A549 (cell line): ENCODE results near the gene NBPF1.

Experiments
- BHLHE40 ChIP-seq: IDR thresholded peaks from 2 replicates; pipeline ENCODE4 v1.6.1; 2012; ENCODE audit warnings: low read depth, low read length, inconsistent platforms
- CEBPB ChIP-seq, 2 experiments: fragments of >200 bp in 1 of 2; sonication (Bioruptor Twin) in 1 of 2; formaldehyde crosslinking in 1 of 2; IDR thresholded peaks; 2 replicates each; pipeline ENCODE4 v1.6.1; 2012 to 2016
- CHD2 ChIP-seq: fragments of 150-350 bp; IDR thresholded peaks from 2 replicates; pipeline ENCODE4 v1.6.1; 2014; ENCODE audit warnings: low read length; ENCODE audit not compliant: partially characterized antibody
- CTCF ChIP-seq: fragments of >200 bp; sonication (Bioruptor Twin); formaldehyde crosslinking; IDR thresholded peaks from 3 replicates; pipeline ENCODE4 v1.5.1; 2016
- EP300 ChIP-seq, 2 experiments: fragments of >200 bp; sonication (Bioruptor Twin); formaldehyde crosslinking; IDR thresholded peaks; 2 replicates in 1 of 2; 3 replicates in 1 of 2; pipeline ENCODE4 v1.6.1; 2016 to 2017
- HDAC2 ChIP-seq: fragments of 200-600 bp; sonication (generic); IDR thresholded peaks from 2 replicates; pipeline ENCODE4 v1.6.1; 2016
- HEYL ChIP-seq: fragments of 250-450 bp; sonication (Bioruptor Pico); IDR thresholded peaks from 2 replicates; pipeline ENCODE4 v1.8.0; 2021; ENCODE audit warnings: mild to moderate bottlenecking, moderate library complexity
- HOXA7 ChIP-seq: fragments of 250-450 bp; sonication (Bioruptor Pico); IDR thresholded peaks from 2 replicates; pipeline ENCODE4 v1.5.0; 2020; ENCODE audit warnings: mild to moderate bottlenecking, moderate library complexity
- MYC ChIP-seq: IDR thresholded peaks from 2 replicates; pipeline ENCODE4 v1.6.1; 2012; ENCODE audit warnings: mild to moderate bottlenecking, inconsistent platforms, low read length, improper control_type of control experiment, borderline replicate concordance
- PBX3 ChIP-seq: IDR thresholded peaks from 2 replicates; pipeline ENCODE4 v1.6.1; 2012
- POLR2A ChIP-seq: IDR thresholded peaks from 2 replicates; pipeline ENCODE4 v1.6.1; 2012; ENCODE audit warnings: mild to moderate bottlenecking, low read length
- SMC3 ChIP-seq: fragments of >200 bp; sonication (Bioruptor Twin); formaldehyde crosslinking; IDR thresholded peaks from 3 replicates; pipeline ENCODE4 v1.6.1; 2018; ENCODE audit warnings: inconsistent platforms
- TF ChIP-seq, protein P1 (sequence below): fragments of 200-600 bp; sonication (generic); IDR thresholded peaks from 2 replicates; pipeline ENCODE4 v1.6.1; 2016; ENCODE audit warnings: antibody characterized with exemption, mild to moderate bottlenecking, moderate library complexity
- TF ChIP-seq, protein P2 (sequence below): IDR thresholded peaks from 2 replicates; pipeline ENCODE4 v1.6.1; 2012; ENCODE audit warnings: low read depth, borderline replicate concordance

DNA sequence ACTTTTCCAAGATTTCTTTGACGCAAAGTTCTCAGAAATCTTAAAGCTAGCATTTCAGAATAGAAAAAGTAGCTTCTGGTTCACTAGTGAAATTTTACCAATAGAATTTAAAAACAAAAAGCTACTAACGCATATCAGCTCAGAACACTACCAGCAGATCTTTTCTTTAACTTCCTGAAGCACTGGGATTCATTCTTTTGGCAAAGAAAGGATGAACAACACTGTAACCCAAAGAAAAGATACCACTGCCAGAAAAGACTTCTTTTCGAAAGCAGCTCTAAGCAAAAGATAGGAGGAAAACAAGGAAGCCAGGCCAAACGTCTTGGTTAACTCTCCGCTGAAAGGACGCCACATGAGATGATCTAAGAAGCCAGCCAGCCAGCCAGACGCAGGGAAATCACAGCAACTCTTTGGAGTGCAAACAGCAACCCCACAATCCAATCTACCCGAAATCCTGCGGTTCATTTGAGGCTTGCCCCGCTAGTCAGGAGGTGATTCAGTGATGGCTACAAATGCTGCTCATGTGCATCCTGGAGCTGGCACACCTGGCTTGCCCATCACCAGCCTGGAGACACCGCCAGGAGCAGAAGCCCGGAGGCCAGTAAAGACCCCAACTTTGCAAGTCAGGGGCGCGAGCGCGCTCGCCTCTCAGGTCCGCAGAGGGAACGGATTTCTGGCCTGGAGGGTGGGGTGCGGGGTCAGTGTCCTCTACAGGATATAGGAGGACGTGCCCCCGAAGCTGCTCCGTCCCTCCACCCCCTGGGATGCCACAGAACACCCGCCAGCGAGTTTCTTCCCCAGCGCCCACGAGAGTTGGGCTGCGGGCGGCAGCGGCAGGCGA lies 812 bp downstream of the NBPF1 start:
- no peak for TF ChIP-seq CTCF
- no peak for TF ChIP-seq PBX3
- TF ChIP-seq CEBPB (IDR thresholded peaks at IDR 0.05) = no peak
- no peak for TF ChIP-seq POLR2A
- TF ChIP-seq, protein P1, sequence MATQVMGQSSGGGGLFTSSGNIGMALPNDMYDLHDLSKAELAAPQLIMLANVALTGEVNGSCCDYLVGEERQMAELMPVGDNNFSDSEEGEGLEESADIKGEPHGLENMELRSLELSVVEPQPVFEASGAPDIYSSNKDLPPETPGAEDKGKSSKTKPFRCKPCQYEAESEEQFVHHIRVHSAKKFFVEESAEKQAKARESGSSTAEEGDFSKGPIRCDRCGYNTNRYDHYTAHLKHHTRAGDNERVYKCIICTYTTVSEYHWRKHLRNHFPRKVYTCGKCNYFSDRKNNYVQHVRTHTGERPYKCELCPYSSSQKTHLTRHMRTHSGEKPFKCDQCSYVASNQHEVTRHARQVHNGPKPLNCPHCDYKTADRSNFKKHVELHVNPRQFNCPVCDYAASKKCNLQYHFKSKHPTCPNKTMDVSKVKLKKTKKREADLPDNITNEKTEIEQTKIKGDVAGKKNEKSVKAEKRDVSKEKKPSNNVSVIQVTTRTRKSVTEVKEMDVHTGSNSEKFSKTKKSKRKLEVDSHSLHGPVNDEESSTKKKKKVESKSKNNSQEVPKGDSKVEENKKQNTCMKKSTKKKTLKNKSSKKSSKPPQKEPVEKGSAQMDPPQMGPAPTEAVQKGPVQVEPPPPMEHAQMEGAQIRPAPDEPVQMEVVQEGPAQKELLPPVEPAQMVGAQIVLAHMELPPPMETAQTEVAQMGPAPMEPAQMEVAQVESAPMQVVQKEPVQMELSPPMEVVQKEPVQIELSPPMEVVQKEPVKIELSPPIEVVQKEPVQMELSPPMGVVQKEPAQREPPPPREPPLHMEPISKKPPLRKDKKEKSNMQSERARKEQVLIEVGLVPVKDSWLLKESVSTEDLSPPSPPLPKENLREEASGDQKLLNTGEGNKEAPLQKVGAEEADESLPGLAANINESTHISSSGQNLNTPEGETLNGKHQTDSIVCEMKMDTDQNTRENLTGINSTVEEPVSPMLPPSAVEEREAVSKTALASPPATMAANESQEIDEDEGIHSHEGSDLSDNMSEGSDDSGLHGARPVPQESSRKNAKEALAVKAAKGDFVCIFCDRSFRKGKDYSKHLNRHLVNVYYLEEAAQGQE = no peak
- TF ChIP-seq EP300 (IDR thresholded peaks at IDR 0.05) = no peak
- TF ChIP-seq CHD2 = no peak
- TF ChIP-seq MYC = no peak
- TF ChIP-seq SMC3 = no peak; the same call in 2 of the 3 replicates
- TF ChIP-seq BHLHE40 = no peak
- TF ChIP-seq HOXA7 (CRISPR knock-in tag) = 0 out of 2 replicates have a peak, but pooled peaks have one; percentile 57
- TF ChIP-seq HEYL (CRISPR knock-in tag) = no peak
- TF ChIP-seq, protein P2, sequence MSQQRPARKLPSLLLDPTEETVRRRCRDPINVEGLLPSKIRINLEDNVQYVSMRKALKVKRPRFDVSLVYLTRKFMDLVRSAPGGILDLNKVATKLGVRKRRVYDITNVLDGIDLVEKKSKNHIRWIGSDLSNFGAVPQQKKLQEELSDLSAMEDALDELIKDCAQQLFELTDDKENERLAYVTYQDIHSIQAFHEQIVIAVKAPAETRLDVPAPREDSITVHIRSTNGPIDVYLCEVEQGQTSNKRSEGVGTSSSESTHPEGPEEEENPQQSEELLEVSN = no peak
- TF ChIP-seq HDAC2 = no peak; the same call in 1 of the 2 replicates
